ENCODE results near the gene CELSR1.

The CELSR1 gene

DNA sequence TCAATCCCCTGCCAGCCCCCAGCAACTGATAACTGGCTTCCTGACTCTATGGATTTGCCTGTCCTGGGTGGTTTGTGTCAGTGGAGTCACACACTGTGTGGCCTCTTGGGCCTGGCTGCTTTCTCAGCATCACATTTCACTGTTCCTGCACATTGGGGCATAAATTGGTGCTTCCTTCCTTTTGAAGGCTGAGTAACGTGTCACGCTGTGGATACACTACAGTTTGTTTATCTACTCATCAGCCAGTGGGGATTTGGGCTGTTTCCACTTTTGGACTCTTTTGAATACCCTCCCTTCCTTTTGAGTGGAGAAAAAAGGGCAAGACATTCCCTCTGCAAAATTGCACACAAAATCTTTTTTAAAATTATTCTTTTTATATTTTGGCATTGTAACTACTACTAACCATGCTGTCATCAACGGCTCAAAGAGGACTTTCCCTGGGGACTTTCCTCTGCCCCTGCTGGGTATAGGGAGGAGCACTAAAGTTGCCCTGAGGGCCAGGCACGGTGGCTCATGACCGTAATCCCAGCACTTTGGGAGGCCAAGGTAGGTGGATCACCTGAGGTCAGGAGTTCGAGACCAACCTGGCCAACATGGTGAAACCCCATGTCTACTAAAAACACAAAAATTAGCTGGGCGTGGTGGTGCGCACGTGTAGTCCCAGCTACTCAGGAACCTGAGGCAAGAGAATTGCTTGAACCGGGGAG is 7.8 kb upstream of the CELSR1 start:
- Mint-ChIP-seq H3K4me1 (peaks cover 35% of the 10 kb centered on the region), H3K4me3 (no peak overlapping the region), H3K27ac (no peak overlapping the region), H3K9me3 (no peaks in the 10 kb centered on the region), H3K27me3 (ENCODE audit: low read depth) (peaks cover 70% of the 10 kb centered on the region), H3K36me3 (ENCODE audit: low read depth) (no peaks in the 10 kb centered on the region)
- no peak for TF ChIP-seq CTCF (IDR thresholded peaks at IDR 0.05; ENCODE audit: unreplicated experiment in 3 of 3)

- Mint-ChIP-seq H3K9me3 (no peaks in the 10 kb centered on the region), H3K27ac (peak overlapping the region in 2 of 3 experiments; percentile 48 to 57), H3K36me3 (ENCODE audit: low read depth) (no peaks in the 10 kb centered on the region), H3K27me3 (ENCODE audit: low read depth) (peaks cover 73% of the 10 kb centered on the region), H3K4me1 (peaks cover 22% of the 10 kb centered on the region), H3K4me3 (no peak overlapping the region)
- TF ChIP-seq CTCF (IDR thresholded peaks at IDR 0.05; ENCODE audit: unreplicated experiment in 3 of 3) = peak; percentile 90 to 98 (median 94)
Observed at GRCh38 chr22:46542011-46542985, 4.9 kb upstream of the CELSR1 start.

GRCh38 chr22:46541536-46541935 is 4.1 kb upstream of the CELSR1 start:
- no peaks in the 10 kb centered on the region for H3K36me3 Mint-ChIP-seq (ENCODE audit: low read depth)
- no peak for TF ChIP-seq CTCF (IDR thresholded peaks at IDR 0.05; ENCODE audit: unreplicated experiment in 3 of 3)
- H3K27ac Mint-ChIP-seq = peak overlapping the region in 1 of 3 experiments; percentile 48
- H3K9me3 Mint-ChIP-seq = no peaks in the 10 kb centered on the region
- H3K4me1 Mint-ChIP-seq = peaks cover 14% of the 10 kb centered on the region
- H3K4me3 Mint-ChIP-seq = no peak overlapping the region
- peaks cover 67% of the 10 kb centered on the region for H3K27me3 Mint-ChIP-seq (ENCODE audit: low read depth)

DNA sequence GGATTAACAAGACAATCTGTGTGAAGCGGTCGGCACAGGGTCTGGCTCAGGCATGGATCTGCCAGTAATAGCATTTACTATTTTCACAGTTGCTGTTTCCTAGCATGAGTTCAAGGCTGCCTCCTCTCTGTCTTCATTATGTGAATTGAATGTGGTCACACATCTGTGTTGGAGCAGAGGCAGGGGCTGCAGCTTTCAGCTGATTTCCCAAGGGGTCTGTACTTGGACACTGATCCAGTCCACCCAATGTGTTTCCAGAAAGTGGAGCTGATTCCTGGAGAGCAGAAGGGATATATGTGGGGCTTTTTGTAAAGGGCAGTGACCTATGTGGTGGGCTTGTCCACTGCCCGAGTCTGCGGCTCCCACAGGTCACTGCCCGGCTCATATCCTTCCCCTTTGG is 3.5 kb upstream of the CELSR1 start:
- TF ChIP-seq CTCF (IDR thresholded peaks at IDR 0.05; ENCODE audit: unreplicated experiment in 3 of 3) = no peak
- H3K27me3 Mint-ChIP-seq (ENCODE audit: low read depth) = peaks cover 67% of the 10 kb centered on the region
- H3K4me3 Mint-ChIP-seq = peak overlapping the region in 1 of 3 experiments; percentile 37
- H3K36me3 Mint-ChIP-seq (ENCODE audit: low read depth) = no peaks in the 10 kb centered on the region
- peak overlapping the region in 1 of 3 experiments; percentile 30 for H3K27ac Mint-ChIP-seq
- no peaks in the 10 kb centered on the region for H3K9me3 Mint-ChIP-seq
- peaks cover 8% of the 10 kb centered on the region for H3K4me1 Mint-ChIP-seq

- peak overlapping the region in 1 of 3 experiments; percentile 43 for H3K27ac Mint-ChIP-seq
- peaks cover 6% of the 10 kb centered on the region for H3K4me1 Mint-ChIP-seq
- H3K4me3 Mint-ChIP-seq = peak overlapping the region; percentile 78 to 84 (median 83)
- H3K36me3 Mint-ChIP-seq (ENCODE audit: low read depth) = peaks cover 4% of the 10 kb centered on the region
- TF ChIP-seq CTCF (IDR thresholded peaks at IDR 0.05; ENCODE audit: unreplicated experiment in 3 of 3) = no peak
- H3K9me3 Mint-ChIP-seq = no peaks in the 10 kb centered on the region
- H3K27me3 Mint-ChIP-seq (ENCODE audit: low read depth) = peaks cover 68% of the 10 kb centered on the region
Observed at GRCh38 chr22:46539169-46539568, 1.7 kb upstream of the CELSR1 start.
